ENCODE data around the gene NGB.

DNA sequence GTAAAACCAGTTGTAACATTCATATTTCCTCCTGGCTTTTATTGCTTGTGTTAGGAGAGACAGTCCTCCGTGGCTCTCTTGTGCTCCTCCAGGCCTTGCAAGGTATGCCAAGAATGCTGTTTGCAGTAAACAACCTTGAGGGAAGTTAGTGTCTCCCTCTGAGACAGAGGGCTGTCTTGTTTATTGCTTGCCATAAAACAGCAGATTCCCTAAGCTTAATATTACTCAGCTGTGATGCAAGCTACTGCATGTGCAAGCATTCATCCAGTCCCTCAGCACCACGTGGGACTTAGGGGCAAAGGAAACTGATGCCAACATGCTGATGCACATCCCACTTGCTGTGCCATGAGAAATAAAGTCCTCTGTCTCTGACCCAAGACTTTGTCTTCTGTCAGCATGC lies 43.0 kb upstream of the NGB start:
- TF ChIP-seq, protein P1, sequence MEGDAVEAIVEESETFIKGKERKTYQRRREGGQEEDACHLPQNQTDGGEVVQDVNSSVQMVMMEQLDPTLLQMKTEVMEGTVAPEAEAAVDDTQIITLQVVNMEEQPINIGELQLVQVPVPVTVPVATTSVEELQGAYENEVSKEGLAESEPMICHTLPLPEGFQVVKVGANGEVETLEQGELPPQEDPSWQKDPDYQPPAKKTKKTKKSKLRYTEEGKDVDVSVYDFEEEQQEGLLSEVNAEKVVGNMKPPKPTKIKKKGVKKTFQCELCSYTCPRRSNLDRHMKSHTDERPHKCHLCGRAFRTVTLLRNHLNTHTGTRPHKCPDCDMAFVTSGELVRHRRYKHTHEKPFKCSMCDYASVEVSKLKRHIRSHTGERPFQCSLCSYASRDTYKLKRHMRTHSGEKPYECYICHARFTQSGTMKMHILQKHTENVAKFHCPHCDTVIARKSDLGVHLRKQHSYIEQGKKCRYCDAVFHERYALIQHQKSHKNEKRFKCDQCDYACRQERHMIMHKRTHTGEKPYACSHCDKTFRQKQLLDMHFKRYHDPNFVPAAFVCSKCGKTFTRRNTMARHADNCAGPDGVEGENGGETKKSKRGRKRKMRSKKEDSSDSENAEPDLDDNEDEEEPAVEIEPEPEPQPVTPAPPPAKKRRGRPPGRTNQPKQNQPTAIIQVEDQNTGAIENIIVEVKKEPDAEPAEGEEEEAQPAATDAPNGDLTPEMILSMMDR (IDR thresholded peaks at IDR 0.05; ENCODE audit: low read depth, low read length, poor library complexity, severe bottlenecking), result no peak
- TF ChIP-seq EZH2phosphoT487 (IDR thresholded peaks at IDR 0.05; ENCODE audit: borderline replicate concordance, low read length), result no peak
